NT2/D1 (cell line): ENCODE results near the gene SIK3.

Source experiments
- SUZ12 ChIP-seq: IDR thresholded peaks from 2 replicates; pipeline ENCODE4 v1.6.1; 2011; ENCODE audit not compliant: insufficient read length, insufficient read depth; ENCODE audit errors: extremely low read depth
- ZNF274 ChIP-seq: IDR thresholded peaks from 2 replicates; pipeline ENCODE4 v1.6.1; 2011; ENCODE audit warnings: mild to moderate bottlenecking, low read depth, low read length

DNA sequence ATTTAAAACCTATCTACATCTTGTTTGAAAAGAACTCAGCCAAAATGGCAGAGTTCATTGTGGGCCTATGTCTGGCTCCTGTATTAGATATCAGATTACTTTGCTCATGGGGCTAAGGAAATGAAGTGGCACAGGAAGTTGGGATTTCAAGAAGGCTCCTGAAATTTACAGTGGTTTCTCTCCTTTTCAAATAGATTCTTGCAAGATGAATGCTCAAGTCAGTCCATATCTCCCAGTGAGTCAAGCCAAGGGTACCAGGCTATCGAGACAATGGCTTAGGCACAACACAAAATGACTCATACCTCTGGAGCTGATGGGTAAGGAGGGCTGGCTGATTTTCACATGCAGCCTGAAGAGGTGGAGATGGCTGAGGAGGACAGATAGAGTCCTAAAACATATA, 236.7 kb downstream of the SIK3 start:
- TF ChIP-seq SUZ12 (no peak), ZNF274 (no peak)
